ENCODE results near the gene RELA. TPM values are rescaled to one million over a fixed set of nuclear protein-coding genes. Genes with fewer than 3 reads are reported as not detected.

RELA gene
- total and polyA plus RNA-seq, 2 of the 4 experiments (the other 2 are of a cell fraction), result 8.6 to 53.0 TPM

- Histone ChIP-seq H4K91ac (ENCODE audit: insufficient read depth, low read depth, low read length) (no peak overlapping the region), H4K5ac (ENCODE audit: low read depth, low read length) (no peak overlapping the region), H3K79me1 (ENCODE audit: low read depth in 1 of 2, low read length in 2 of 2) (peaks cover 6 to 14% of the 10 kb centered on the region in 2 experiments; a peak in 2 of 4 replicates), H2AK9ac (replicated peaks; ENCODE audit: low read depth, low read length, poor library complexity) (peak overlapping the region; percentile 78), H2AFZ (replicated peaks; ENCODE audit: low read length, poor library complexity) (no peak overlapping the region), H2BK15ac (ENCODE audit: low read depth, low read length) (no peak overlapping the region), H2AK5ac (ENCODE audit: low read depth, low read length) (no peak overlapping the region), H3K56ac (ENCODE audit: extremely low read depth, insufficient read depth, low read length) (no peak overlapping the region), H3K4me2 (ENCODE audit: low read depth, low read length) (no peak overlapping the region), H3K23ac (ENCODE audit: low read depth, low read length) (no peak overlapping the region), H3K9ac (ENCODE audit: low read depth, low read length) (no peak overlapping the region), H4K8ac (ENCODE audit: low read depth in 2 of 2, low read length in 2 of 2) (no peak overlapping the region), H3K14ac (replicated peaks; ENCODE audit: low read depth, low read length) (no peak overlapping the region), H2BK120ac (ENCODE audit: low read depth, low read length) (no peak overlapping the region), H3K27ac (ENCODE audit: insufficient read depth, low read length) (no peak overlapping the region), H3K36me3 (ENCODE audit: control insufficient read depth, insufficient read depth, low read length) (peaks cover 81% of the 10 kb centered on the region), H2BK5ac (ENCODE audit: low read depth, low read length, poor library complexity, severe bottlenecking) (no peak overlapping the region), H3K9me3 (ENCODE audit: control insufficient read depth, insufficient read depth, low read length) (no peaks in the 10 kb centered on the region), H3K4me3 (ENCODE audit: insufficient read depth, low read depth, low read length) (no peak overlapping the region), H3K9me1 (ENCODE audit: insufficient read depth, low read length) (no peaks in the 10 kb centered on the region), H4K20me1 (ENCODE audit: insufficient read depth, low read length) (no peaks in the 10 kb centered on the region; the same call in none of the 2 replicates), H3K4me1 (ENCODE audit: control insufficient read depth, insufficient read depth, low read length) (no peaks in the 10 kb centered on the region), H3K4ac (ENCODE audit: low read depth, low read length) (no peak overlapping the region), H3K18ac (ENCODE audit: low read depth, low read length) (no peak overlapping the region), H3K27me3 (ENCODE audit: control insufficient read depth, insufficient read depth, low read length) (no peaks in the 10 kb centered on the region), H2BK20ac (ENCODE audit: low read depth, low read length) (no peak overlapping the region)
- intact Hi-C loops (cut with micrococcal nuclease) (no loop called here), dilution Hi-C loops (cut with HindIII; ENCODE audit: low sequenced_read_pairs, unreplicated experiment) (no loop called here), in situ Hi-C loops (cut with MboI; ENCODE audit: low sequenced_read_pairs) (no loop called here)
- ATAC-seq (ENCODE audit: low read depth) (no peak), DNase-seq (no peak)
- ChIA-PET CTCF (no interaction called here), POLR2A (ENCODE audit: unreplicated experiment) (no interaction called here)
- WGBS, 2 experiments (ENCODE audit: extremely low coverage in 2 of 2, insufficient read length in 1 of 2), result 98% methylated on average over 13 of the region's 14 CpGs; no CpG with 5 or more reads in 1 of the 2 experiments
- TF ChIP-seq RFX5 (IDR thresholded peaks at IDR 0.05; ENCODE audit: low read depth, low read length) (no peak), SMC3 (IDR thresholded peaks at IDR 0.05; ENCODE audit: low read depth, low read length) (no peak)
- no TSS peak for BruUV-seq (replicated peaks)
Measured at GRCh38 chr11:65629579-65629978, 33.1 kb downstream of the RELA start.
